Heart left ventricle (tissue), 16 donors: ENCODE measurements around the gene DHH. TPM values are rescaled to one million over a fixed set of nuclear protein-coding genes. Genes with fewer than 3 reads are reported as not detected.

Experiments
- ATAC-seq, 4 donors: fragments of 200-7000 bp; cut with Tn5 transposase; one replicate each; pipeline ENCODE4 v1.9.1; 2020 to 2022; ENCODE audit warnings: moderate library complexity in 4 of 4, mild to moderate bottlenecking in 3 of 4, moderate number of reproducible peaks in 1 of 4
- DNase-seq, 5 donors: peaks; one replicate each; pipeline ENCODE4 v3.0.0-alpha.2; 2020
- H3K27ac ChIP-seq, 12 donors: fragments of 200-600 bp; sonication (generic) in 4 of 12; one replicate each; pipeline versions ENCODE4 v1.5.0 to v1.8.0; 2016 to 2022; ENCODE audit warnings: mild to moderate bottlenecking in 2 of 12
- H3K27me3 ChIP-seq, 9 donors: fragments of 200-600 bp; sonication (generic) in 2 of 9; one replicate each; pipeline versions ENCODE4 v1.5.1 to v1.8.0; 2016 to 2022; ENCODE audit warnings: mild to moderate bottlenecking in 3 of 9
- H3K36me3 ChIP-seq, 9 donors: fragments of 200-600 bp; sonication (generic) in 2 of 9; one replicate each; pipeline versions ENCODE4 v1.5.0 to v1.8.0; 2018 to 2022; ENCODE audit warnings: mild to moderate bottlenecking in 2 of 9
- H3K4me1 ChIP-seq, 12 donors: fragments of 200-600 bp; sonication (generic) in 4 of 12; one replicate each; pipeline versions ENCODE4 v1.5.0 to v1.8.0; 2016 to 2022; ENCODE audit warnings: mild to moderate bottlenecking in 3 of 12
- H3K4me3 ChIP-seq, 12 donors: fragments of 200-600 bp; sonication (generic) in 4 of 12; one replicate each; pipeline versions ENCODE4 v1.5.0 to v1.8.0; 2017 to 2022; ENCODE audit warnings: mild to moderate bottlenecking in 9 of 12, moderate library complexity in 4 of 12
- H3K9me3 ChIP-seq, 12 donors: fragments of 200-600 bp; sonication (generic) in 4 of 12; one replicate each; pipeline versions ENCODE4 v1.5.0 to v1.8.0; 2016 to 2022; ENCODE audit warnings: mild to moderate bottlenecking in 1 of 12
- CTCF ChIP-seq, 12 donors: fragments of 200-600 bp; sonication (generic) in 4 of 12; IDR thresholded peaks; one replicate each; pipeline versions ENCODE4 v1.5.0 to v1.8.0; 2018 to 2022; ENCODE audit warnings: antibody characterized with exemption in 12 of 12, mild to moderate bottlenecking in 5 of 12
- POLR2A ChIP-seq, 2 donors: fragments of 450-650 bp; IDR thresholded peaks; one replicate each; pipeline ENCODE4 v1.6.1; 2017; ENCODE audit warnings: antibody characterized with exemption in 2 of 2, mild to moderate bottlenecking in 2 of 2, moderate library complexity in 2 of 2
- WGBS, 4 donors: extraction: QIAGEN DNeasy Blood & Tissue Kit in 2 of 4; methylation state at CpG; one replicate each; pipeline versions ENCODE4 v1.1.5 to v1.1.7; 2013 to 2018; 5-methylcytosine and 5-hydroxymethylcytosine counted together
- intact Hi-C, 10 donors: fragments of 100-400 bp; cut with DNase I; formaldehyde crosslinking; loops; one replicate each; pipeline versions ENCODE4 v1.11.1 to v1.14.2; 2022
- polyA plus RNA-seq, 2 donors: library from polyadenylated mRNA; stranded (reverse); fragments of 200-250 nt; gene quantifications; one replicate each; pipeline ENCODE4 v1.2.3, GENCODE V29; 2013
- total RNA-seq, 9 donors: library from RNA; depleted of rRNA in 2 of 9; stranded (reverse); fragments of >200 nt in 2 of 9; fragmentation: NEBNext Ultra II Directional in 3 of 9; extraction: Animal tissue kit (Norgen Biotek cat#: 25700) in 3 of 9; gene quantifications; one replicate each; pipeline versions ENCODE4 v1.1.0 to v1.2.4, GENCODE V29; 2016 to 2023
- donor health status: ischemic (EF 13 %, LVEDD 7.1; RV severe dilation, severe dysfunction).
- donor health status: healthy with polysubstance abuse.
- donor health status: DM: no; HTN: yes; CAD: no.
- donor health status: DM: no; HTN: no; CAD: no.
- donor health status: ischemic (EF 25% LVEDD 6.9; RV normal size, moderate dysfunction).
- donor health status: ischemic (EF 25% LVEDD 5.7; RV mildly dilated, moderate dysfunction).
- donor health status: healthy.
- donor health status: DM: yes; HTN: yes; CAD: no.
- donor health status: ischemic (EF 35%, LVEDD 5.7; RV mildly dilated, moderate dysfunction).
- donor health status: nonischemic (EF 11% LVEDD 7.7; RV severe dilation, severe dysfunction).
- donor health status: DM: yes; HTN: yes; CAD: no.
- donor health status: PGD.
- donor health status: ischemic (EF 29% LVEDD 5.4; RV normal size, mild dysfunction).
- donor health status: nonischemic (EF 23%, LVEDD 6.1; RV moderate dilation, normal function).

The DHH gene
- total and polyA plus RNA-seq, 11 donors: 0.34 to 1.5 (median 0.76) TPM

GRCh38 chr12:49091836-49092085, 2.8 kb downstream of the DHH start:
- H3K4me3 ChIP-seq: peak overlapping the region in 10 of 12 donors; percentile 33 to 48 (median 44)
- TF ChIP-seq CTCF (IDR thresholded peaks at IDR 0.05) (no peak), POLR2A (IDR thresholded peaks at IDR 0.05) (no peak)
- H3K27ac ChIP-seq: peak overlapping the region in 3 of 12 donors; percentile 29 to 50 (median 35)
- peaks cover 0 to 13% (median 7%) of the 10 kb centered on the region in 9 donors for H3K36me3 ChIP-seq
- peaks cover 0 to 66% (median 35%) of the 10 kb centered on the region in 9 donors for H3K27me3 ChIP-seq
- WGBS, 4 donors: 1 to 6% (median 4%) methylated on average over 6 to 14 of the region's 14 CpGs
- no peaks in the 10 kb centered on the region for H3K9me3 ChIP-seq
- ATAC-seq: no peak
- peaks cover 10 to 74% (median 57%) of the 10 kb centered on the region in 12 donors for H3K4me1 ChIP-seq
- DNase-seq: no peak
- intact Hi-C loops: no loop called here

GRCh38 chr12:49091056-49091835, 3.4 kb downstream of the DHH start:
- no peak for TF ChIP-seq POLR2A (IDR thresholded peaks at IDR 0.05)
- TF ChIP-seq CTCF (IDR thresholded peaks at IDR 0.05): no peak
- Histone ChIP-seq H3K4me3 (peak overlapping the region in 9 of 12 donors; percentile 33 to 48 (median 46)), H3K36me3 (peaks cover 0 to 8% (median 2%) of the 10 kb centered on the region in 9 donors), H3K9me3 (no peaks in the 10 kb centered on the region), H3K4me1 (peaks cover 10 to 74% (median 57%) of the 10 kb centered on the region in 12 donors), H3K27ac (peak overlapping the region in 3 of 12 donors; percentile 29 to 52 (median 50)), H3K27me3 (peaks cover 0 to 66% (median 35%) of the 10 kb centered on the region in 9 donors)
- peak in 1 of 5 donors; percentile 64 for DNase-seq
- ATAC-seq: no peak
- 33 to 66% (median 56%) methylated on average over 41 of the region's 41 CpGs for WGBS, 4 donors
- intact Hi-C loops: no loop called here

- TF ChIP-seq CTCF (IDR thresholded peaks at IDR 0.05) (peak in 7 of 12 donors; percentile 7 to 28 (median 14)), POLR2A (IDR thresholded peaks at IDR 0.05) (no peak)
- peak; percentile 37 to 69 (median 54) for DNase-seq
- Histone ChIP-seq H3K27me3 (peaks cover 0 to 66% (median 35%) of the 10 kb centered on the region in 9 donors), H3K4me1 (peaks cover 10 to 72% (median 56%) of the 10 kb centered on the region in 12 donors), H3K27ac (peak overlapping the region in 4 of 12 donors; percentile 13 to 52 (median 22)), H3K4me3 (peak overlapping the region in 11 of 12 donors; percentile 14 to 58 (median 47)), H3K9me3 (no peaks in the 10 kb centered on the region), H3K36me3 (no peaks in the 10 kb centered on the region)
- WGBS, 4 donors: 3 to 10% (median 7%) methylated on average over 50 to 88 of the region's 88 CpGs
- intact Hi-C loops: loop anchor here in 8 of 10 donors (2.0 to 5.0 kb wide), 4 partner anchors 31 to 147 kb away; no protein-coding TSS in a partner anchor
- peak in 2 of 4 donors; percentile 14 to 16 for ATAC-seq
These were observed 4.5 kb downstream of the DHH start for GRCh38 chr12:49089821-49090773.
